A549 (cell line): Measurements from ENCODE around the gene POLR3B.

ENCODE experiments used
- CEBPB ChIP-seq, 2 experiments: fragments of >200 bp in 1 of 2; sonication (Bioruptor Twin) in 1 of 2; formaldehyde crosslinking in 1 of 2; IDR thresholded peaks; 2 replicates each; pipeline ENCODE4 v1.6.1; 2012 to 2016
- CHD2 ChIP-seq: fragments of 150-350 bp; IDR thresholded peaks from 2 replicates; pipeline ENCODE4 v1.6.1; 2014; ENCODE audit warnings: low read length; ENCODE audit not compliant: partially characterized antibody
- ESRRA ChIP-seq: fragments of 150-350 bp; IDR thresholded peaks from 2 replicates; pipeline ENCODE4 v1.6.1; 2014; ENCODE audit warnings: mild to moderate bottlenecking, low read length, borderline replicate concordance
- FOSL2 ChIP-seq, 2 experiments: fragments of 450-650 bp in 1 of 2; fragments of >200 bp in 1 of 2; sonication (Bioruptor Twin) in 1 of 2; formaldehyde crosslinking; IDR thresholded peaks; 2 replicates each; pipeline versions ENCODE4 v1.5.0 to v1.6.1; 2016 to 2020; ENCODE audit warnings: mild to moderate bottlenecking in 1 of 2, moderate library complexity in 1 of 2
- JUN ChIP-seq, 2 experiments: fragments of >200 bp; sonication (Bioruptor Twin); formaldehyde crosslinking; IDR thresholded peaks; 2 replicates in 1 of 2; 3 replicates in 1 of 2; pipeline ENCODE4 v1.6.1; 2016 to 2017
- KDM1A ChIP-seq: fragments of 200-600 bp; sonication (generic); IDR thresholded peaks from 2 replicates; pipeline ENCODE4 v1.6.1; 2016; ENCODE audit warnings: low read depth, mild to moderate bottlenecking
- MAFK ChIP-seq: fragments of 450-650 bp; IDR thresholded peaks from 2 replicates; pipeline ENCODE4 v1.6.1; 2014; ENCODE audit not compliant: partially characterized antibody
- MAZ ChIP-seq: fragments of 150-350 bp; IDR thresholded peaks from 2 replicates; pipeline ENCODE4 v1.6.1; 2014; ENCODE audit warnings: antibody characterized with exemption, low read depth, low read length, borderline replicate concordance
- NR3C1 ChIP-seq: fragments of >200 bp; sonication (Bioruptor Twin); formaldehyde crosslinking; IDR thresholded peaks from 3 replicates; pipeline ENCODE4 v1.6.1; 2017
- RCOR1 ChIP-seq: fragments of 150-350 bp; IDR thresholded peaks from 2 replicates; pipeline ENCODE4 v1.6.1; 2014; ENCODE audit warnings: antibody characterized with exemption, low read length, low read depth
- TF ChIP-seq, protein P1 (sequence below): fragments of >200 bp; sonication (Bioruptor Twin); formaldehyde crosslinking; IDR thresholded peaks from 3 replicates; pipeline ENCODE4 v1.5.1; 2016

DNA sequence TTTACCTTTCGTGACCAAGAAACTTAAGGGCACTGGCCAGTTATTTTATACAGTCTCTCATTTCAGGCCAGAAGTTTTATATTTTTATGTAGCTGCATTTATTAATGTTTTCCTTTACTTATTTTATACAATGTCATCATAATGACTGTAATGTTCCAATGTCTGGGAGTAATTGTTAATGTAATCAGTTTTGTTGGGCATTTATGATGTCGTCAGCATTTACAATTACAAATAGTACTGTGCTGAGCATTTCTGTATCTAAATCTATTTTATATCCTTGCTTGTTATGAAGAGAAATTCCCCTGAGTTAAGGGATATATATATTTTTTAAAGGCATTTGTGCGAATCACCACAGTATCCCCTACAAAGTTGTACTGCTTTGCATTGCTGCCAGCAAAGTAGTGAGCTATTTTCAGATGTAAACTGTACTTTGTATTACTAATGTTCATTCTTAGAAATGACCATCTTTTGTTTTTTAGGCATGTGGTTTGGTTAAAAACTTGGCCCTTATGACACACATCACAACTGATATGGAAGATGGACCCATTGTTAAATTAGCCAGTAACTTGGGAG lies 74.4 kb downstream of the POLR3B start:
- peak; percentile 50 for TF ChIP-seq MAFK
- no peak for TF ChIP-seq KDM1A
- TF ChIP-seq ESRRA = no peak
- TF ChIP-seq, protein P1, sequence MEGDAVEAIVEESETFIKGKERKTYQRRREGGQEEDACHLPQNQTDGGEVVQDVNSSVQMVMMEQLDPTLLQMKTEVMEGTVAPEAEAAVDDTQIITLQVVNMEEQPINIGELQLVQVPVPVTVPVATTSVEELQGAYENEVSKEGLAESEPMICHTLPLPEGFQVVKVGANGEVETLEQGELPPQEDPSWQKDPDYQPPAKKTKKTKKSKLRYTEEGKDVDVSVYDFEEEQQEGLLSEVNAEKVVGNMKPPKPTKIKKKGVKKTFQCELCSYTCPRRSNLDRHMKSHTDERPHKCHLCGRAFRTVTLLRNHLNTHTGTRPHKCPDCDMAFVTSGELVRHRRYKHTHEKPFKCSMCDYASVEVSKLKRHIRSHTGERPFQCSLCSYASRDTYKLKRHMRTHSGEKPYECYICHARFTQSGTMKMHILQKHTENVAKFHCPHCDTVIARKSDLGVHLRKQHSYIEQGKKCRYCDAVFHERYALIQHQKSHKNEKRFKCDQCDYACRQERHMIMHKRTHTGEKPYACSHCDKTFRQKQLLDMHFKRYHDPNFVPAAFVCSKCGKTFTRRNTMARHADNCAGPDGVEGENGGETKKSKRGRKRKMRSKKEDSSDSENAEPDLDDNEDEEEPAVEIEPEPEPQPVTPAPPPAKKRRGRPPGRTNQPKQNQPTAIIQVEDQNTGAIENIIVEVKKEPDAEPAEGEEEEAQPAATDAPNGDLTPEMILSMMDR = no peak
- no peak for TF ChIP-seq RCOR1
- no peak for TF ChIP-seq CHD2
- TF ChIP-seq NR3C1 = no peak
- no peak for TF ChIP-seq FOSL2 (IDR thresholded peaks at IDR 0.05)
- no peak for TF ChIP-seq FOSL2 (CRISPR knock-in tag; IDR thresholded peaks at IDR 0.05)
- TF ChIP-seq MAZ = no peak
- TF ChIP-seq CEBPB (IDR thresholded peaks at IDR 0.05) = no peak
- TF ChIP-seq JUN (IDR thresholded peaks at IDR 0.05) = no peak
